GM21825 (cell line): Measurements from ENCODE around the gene PRDM16.

Source experiments
- ATAC-seq: cut with Tn5 transposase; IDR thresholded peaks from one replicate; pipeline ENCODE4 v1.9.1; 2021; ENCODE audit warnings: mild to moderate bottlenecking, moderate library complexity; ENCODE audit not compliant: unreplicated experiment

PRDM16 gene

DNA sequence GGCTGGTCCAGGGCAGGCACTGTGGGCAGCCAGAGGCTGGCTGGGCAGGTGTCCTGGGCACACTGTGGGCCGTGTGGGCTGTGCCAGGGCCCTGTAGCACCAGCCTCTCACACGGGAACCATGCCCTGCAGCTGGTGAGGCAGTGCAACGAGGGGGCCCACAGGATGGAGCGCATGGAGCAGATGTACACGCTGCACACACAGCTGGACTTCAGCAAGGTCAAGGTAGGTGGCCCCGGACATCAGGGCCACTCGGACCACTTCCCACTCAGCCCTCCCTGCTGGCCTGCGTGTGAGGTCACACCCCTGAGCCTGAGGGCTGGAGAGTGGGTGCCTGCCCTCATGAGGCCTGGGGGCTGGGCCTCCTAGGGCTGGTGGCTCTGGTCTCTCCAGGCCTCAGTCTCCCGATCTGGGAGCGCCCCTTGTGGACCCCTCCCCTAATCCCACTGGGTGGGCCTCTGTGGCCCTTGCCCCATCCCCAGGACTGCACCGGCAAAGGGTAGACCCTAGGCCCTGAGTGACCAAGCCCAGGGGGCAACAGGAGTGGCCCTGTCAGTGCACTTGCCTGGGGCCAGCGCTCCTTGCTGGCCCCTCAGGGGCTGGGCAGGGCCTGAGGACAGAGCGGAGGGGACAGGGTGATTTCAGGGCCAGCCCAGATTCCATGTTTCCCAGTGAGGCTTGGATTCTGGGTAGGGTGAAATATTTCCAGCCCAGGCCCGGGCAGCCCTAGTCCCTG is 407.0 kb downstream of the PRDM16 start:
- no peak for ATAC-seq

DNA sequence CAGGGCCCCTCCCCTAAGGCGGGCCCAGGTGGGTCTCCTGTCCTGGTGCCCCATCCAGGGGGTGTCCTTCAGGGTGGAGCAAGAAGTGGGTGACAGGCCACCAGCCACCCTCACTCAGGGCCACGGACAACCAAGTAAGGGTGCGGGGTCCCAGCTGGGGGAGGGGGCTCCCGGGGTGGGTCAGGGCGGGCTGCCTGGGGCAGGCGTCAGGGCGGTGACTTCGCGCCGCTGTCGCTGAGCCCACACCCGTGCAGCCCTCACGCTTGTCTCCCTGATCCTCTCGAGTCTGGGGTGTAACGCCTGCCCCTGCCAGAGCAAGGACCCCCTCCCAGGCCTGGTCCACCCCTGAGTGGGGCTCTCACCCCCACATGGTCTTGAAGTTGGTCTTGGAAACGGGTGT is 407.7 kb downstream of the PRDM16 start:
- no peak for ATAC-seq

DNA sequence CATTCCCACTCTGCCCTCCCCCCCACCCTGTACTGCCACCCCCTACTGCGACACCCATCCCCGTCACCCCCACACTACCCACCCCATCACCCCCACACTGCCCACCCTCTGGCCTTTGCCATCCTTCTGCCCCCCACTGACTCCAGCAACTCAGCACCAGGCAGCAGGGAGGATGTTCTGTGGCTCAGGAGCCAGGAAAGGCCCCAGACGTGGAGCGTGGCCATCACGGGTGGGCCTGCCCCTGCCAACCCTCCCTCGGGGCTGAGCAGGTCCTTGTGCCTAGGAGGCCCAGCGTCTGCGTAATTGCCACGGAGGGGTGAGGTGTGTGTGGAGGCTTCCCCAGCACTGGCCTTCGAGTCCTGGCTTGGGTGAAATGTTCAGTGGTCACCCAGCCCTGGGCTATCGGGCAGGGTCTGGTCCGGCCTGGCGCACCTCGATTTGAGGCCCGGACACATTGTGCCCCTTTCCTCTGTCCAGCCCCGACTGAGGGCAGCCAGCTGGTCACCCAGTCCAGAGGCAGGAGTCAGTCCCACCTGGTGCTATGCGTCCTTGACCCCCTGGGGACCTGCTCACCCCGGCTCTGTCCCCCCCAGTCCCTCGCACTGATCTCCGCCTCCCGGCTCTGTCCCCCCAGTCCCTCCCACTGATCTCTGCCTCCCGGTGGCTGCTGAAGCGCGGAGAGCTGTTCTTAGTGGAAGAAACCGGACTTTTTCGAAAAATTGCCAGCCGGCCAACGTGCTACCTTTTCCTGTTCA is 408.4 kb downstream of the PRDM16 start:
- no peak for ATAC-seq

DNA sequence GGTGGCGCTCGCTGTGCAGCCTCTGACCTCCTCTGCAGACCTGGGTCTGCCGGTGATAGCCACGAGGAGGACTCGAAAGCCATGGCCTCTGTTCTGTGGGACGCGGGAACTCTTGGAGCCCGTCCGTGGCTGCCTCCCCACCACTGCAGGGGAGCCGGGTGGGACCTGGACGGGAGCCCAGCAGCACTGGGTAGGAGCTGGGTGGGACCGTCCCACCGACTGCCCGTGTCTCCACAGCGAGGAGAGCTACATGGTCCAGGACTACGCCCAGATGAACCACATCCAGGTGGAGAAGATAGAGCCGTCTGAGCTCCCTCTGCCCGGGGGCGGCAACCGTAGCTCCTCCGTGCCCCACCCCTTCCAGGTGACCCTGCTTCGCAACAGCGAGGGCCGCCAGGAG is 409.2 kb downstream of the PRDM16 start:
- no peak for ATAC-seq

DNA sequence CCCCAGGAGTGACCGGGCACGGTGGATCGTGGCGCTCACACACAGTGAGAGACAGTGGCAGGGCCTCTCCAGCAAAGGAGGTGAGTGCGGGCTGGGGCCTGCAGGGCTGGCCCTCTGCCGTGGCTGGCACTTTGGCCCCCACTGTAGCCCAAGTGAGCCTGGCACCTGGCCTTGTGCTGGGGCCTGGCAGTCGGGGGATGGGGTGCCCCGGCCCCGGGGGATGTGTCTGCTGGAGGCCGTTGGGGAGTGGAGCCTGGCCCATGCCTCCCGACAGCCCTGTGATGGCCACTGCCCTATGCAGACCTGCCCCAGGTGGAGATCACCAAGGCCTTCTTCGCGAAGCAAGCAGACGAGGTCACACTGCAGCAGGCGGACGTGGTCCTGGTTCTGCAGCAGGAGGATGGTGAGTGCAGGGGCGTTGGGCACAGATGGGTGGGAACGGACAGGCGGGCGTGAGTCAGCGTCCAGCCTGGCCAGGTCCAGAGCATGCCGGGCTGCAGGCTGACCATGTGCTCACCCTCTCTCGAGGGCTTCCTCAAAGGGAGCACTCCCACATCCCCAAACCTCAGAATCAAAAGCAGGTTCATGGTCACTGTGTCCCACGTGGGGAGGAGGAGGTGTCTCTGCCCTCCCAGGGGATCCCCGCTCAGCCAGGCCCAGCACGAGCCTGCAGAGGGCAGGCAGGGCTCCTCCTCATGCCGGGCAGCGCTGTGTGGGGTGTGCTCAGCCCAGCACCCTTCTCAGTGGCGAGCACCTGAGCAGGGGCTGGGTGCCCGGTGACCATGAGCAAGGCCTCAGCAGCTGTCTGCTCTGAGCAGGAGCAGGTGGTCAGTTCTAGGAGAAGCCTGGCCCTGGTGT is 410.7 kb downstream of the PRDM16 start:
- ATAC-seq, result no peak

DNA sequence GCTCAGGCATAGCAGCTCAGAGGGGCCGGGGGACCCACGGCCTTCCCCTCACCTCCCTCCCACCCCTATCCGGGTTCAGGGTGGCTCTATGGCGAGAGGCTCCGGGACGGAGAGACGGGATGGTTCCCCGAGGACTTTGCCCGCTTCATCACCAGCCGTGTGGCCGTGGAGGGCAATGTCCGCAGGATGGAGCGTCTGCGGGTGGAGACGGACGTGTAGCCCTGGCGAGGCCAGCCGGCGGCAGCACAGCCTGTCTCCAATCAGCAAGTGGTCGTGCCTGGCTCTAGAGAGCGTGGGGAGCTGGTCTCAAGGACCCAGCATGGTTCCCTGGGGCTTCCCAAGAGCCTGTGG is 411.3 kb downstream of the PRDM16 start:
- ATAC-seq, result no peak

DNA sequence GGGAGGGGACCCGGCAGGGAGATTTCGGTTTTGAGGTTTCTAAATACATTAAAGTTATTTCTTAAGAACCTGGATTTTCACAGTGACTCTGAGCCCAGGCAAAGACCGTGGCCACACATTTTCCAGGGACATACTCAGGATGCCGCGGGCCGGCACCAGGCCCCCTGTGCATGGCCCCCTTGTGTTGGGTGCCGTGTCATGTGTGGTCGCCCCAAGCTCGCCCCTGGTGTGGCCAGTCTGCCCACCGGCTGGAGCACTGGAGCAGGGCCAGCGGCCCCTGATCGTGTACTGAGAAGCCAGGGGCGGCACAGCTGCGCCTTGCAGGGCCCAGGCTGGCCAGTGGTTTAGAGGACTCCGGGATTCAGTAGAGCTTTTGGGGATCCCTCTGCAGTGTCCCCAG is 412.0 kb downstream of the PRDM16 start:
- no peak for ATAC-seq

DNA sequence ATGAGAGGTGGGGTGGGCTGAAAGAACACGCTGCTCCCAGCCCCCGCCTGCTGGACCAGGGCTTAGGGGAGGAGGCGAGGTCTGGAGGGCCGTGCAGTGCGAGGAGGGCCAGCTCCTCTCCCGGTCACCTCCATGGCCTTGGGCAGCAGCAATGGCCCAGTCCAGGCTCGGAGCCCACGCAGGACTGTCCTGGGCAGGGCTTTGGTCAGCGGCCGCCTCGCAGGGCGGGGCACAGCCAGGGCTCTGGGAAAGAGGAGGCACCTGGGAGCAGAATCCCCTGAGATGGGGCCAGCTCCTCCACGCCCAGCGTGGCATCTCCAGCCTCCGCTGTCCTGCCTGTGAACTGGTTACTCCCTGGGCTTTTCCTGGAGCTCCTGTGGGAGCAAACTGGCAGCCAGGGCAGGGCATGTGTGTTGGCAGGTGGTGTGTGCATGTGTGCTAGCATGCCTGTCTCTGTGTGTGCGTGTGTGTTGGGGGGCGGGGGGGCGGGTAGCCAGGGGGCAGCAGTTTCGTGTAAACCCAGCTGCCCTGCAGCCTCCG is 412.9 kb downstream of the PRDM16 start:
- ATAC-seq, result no peak

DNA sequence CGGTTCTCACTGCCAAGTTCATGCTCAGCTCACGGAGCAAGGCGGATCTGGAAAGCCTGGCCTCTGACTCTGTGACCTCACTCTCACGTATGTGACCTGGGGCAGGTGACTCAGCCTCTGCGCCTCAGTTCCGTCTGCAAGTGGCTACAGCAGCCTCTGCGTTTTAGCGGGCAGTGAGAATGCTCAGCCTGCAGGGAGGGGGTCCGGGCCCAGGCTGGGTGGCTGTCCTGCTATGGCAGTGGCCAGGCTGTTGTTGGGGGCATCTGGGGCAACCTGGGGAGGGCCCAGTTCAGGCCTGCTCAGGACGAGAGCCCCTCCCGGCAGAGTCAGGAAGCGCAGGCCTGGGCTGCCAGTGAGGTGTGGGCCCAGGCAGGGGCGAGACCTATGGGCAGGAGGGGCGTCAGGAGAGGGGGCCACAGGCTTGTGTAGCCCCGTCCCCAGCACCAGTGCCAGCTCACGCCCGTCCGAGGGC is 413.4 kb downstream of the PRDM16 start:
- ATAC-seq, result no peak

DNA sequence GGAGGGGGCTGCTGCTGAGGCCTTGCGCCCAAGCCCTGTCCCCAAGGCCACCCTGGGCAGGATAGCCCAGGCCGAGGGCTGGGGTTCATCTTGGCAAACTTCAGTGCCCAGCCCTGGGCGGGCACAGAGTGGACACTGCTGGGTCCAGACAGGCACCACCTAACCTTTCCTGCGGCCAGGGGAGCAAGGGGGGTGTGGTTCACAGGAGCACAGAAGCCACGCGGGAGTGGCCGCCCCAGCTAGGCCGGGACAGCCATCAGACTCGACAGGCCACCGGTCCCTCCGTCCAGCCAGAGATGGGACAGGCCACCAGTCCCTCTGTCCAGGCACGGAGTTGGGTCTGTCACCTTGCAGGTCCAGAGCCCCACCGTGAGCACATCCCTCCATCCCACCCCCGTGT is 414.4 kb downstream of the PRDM16 start:
- no peak for ATAC-seq

DNA sequence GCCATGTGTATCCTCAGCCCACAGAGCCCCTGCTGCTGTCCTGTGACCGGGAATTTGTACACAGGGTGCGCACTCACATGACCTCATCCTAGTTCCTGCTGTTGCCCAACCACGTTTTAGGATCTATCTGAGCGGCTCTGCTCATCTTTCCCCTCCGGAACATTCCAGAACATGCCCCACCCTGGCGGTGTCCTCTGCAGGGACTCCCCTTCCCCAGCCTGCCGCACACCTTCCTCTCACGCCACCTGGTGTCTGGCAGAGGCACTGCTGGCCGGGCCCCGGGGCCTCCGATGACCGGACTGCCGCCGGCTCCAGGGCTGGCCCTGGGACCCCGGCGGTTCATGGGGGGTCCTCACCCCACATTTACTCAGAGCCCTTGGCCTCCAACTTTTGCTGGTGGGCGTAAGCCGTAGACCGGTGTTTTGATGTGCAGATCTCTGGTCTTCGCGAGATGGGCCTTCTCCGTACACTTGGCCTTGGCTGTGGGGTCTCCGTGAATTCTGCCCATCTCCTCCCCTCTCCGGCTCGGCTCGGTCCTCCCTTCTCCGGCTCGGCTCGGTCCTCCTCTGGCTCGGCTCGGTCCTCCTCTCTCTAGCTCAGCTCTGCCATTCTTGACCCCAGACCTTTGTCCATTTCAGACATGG is 414.9 kb downstream of the PRDM16 start:
- ATAC-seq, result no peak

DNA sequence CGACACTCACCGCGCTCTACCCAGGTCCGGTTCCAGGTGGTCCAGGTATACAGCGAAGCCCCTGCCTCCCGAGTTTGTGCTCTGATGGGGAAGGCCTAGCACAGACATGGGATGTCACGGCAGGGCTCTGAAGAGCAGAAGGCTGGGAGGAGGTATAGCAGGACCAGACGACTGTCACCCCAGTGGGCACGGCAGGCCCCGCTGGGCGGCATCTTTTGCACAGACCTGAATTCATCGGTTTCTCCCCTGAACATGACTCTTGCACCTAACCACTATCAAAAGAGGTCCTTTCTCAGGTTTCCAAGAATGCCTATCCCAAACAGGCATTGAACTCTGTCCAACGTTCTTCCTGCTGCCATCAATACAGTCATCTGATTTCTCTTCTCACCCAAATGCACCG is 416.0 kb downstream of the PRDM16 start:
- no peak for ATAC-seq
